GM10847 (cell line): ENCODE measurements around the gene LRPAP1.
A peak's percentile ranks its signal among the peaks of the same experiment; 100 is the strongest.

Experiments
- POLR2A ChIP-seq: IDR thresholded peaks from 2 replicates; pipeline ENCODE4 v1.6.1; 2011; ENCODE audit not compliant: insufficient read length; ENCODE audit errors: extremely low read depth

The LRPAP1 gene

GRCh38 chr4:3531879-3532750, at the start of gene LRPAP1:
Gene LRPAP1 (minus strand): TSS chr4:3532422. CDS start chr4:3532412, 10 bp downstream.
- TF ChIP-seq POLR2A = peak; percentile 93

- no peak for TF ChIP-seq POLR2A
Measured at GRCh38 chr4:3573131-3573530, 40.9 kb upstream of the LRPAP1 start.

GRCh38 chr4:3572363-3572762, 40.1 kb upstream of the LRPAP1 start:
- no peak for TF ChIP-seq POLR2A

- TF ChIP-seq POLR2A = no peak
Measured at GRCh38 chr4:3571921-3572320, 39.7 kb upstream of the LRPAP1 start.

- TF ChIP-seq POLR2A = no peak
Measured at GRCh38 chr4:3563403-3563802, 31.2 kb upstream of the LRPAP1 start.

GRCh38 chr4:3533423-3533820, 1.2 kb upstream of the LRPAP1 start:
- TF ChIP-seq POLR2A = no peak

GRCh38 chr4:3532751-3533422, 665 bp upstream of the LRPAP1 start:
- no peak for TF ChIP-seq POLR2A

GRCh38 chr4:3531318-3531878, 824 bp downstream of the LRPAP1 start:
- no peak for TF ChIP-seq POLR2A

GRCh38 chr4:3530663-3531254, 1.5 kb downstream of the LRPAP1 start:
- TF ChIP-seq POLR2A = no peak

- TF ChIP-seq POLR2A = no peak
Measured at GRCh38 chr4:3530051-3530450, 2.2 kb downstream of the LRPAP1 start.

- TF ChIP-seq POLR2A = no peak
Measured at GRCh38 chr4:3529363-3529762, 2.9 kb downstream of the LRPAP1 start.

GRCh38 chr4:3527914-3528876, 4.0 kb downstream of the LRPAP1 start:
- TF ChIP-seq POLR2A = no peak

GRCh38 chr4:3527101-3527913, 4.9 kb downstream of the LRPAP1 start:
- no peak for TF ChIP-seq POLR2A

GRCh38 chr4:3526456-3526855, 5.8 kb downstream of the LRPAP1 start:
- TF ChIP-seq POLR2A = no peak
